Measurements from ENCODE around the gene PACRG.

Gene PACRG

GRCh38 chr6:163031931-163032330, 304.2 kb downstream of the PACRG start:
- ChIA-PET CTCF (no interaction called here), POLR2A (no interaction called here)
- DNase-seq (ENCODE audit: low read depth, low spot score), result no peak
- H3K4me3 ChIP-seq (ENCODE audit: low read depth, low read length), result no peak overlapping the region
- no peak for TF ChIP-seq CTCF (IDR thresholded peaks at IDR 0.05; ENCODE audit: insufficient read depth, low read length, missing control alignments)

- no peak for DNase-seq (ENCODE audit: low read depth, low spot score)
- POLR2A ChIA-PET, result no interaction called here
- CTCF ChIA-PET, result no interaction called here
- no peak for TF ChIP-seq CTCF (IDR thresholded peaks at IDR 0.05; ENCODE audit: insufficient read depth, low read length, missing control alignments)
- H3K4me3 ChIP-seq (ENCODE audit: low read depth, low read length), result no peak overlapping the region
These were observed 308.4 kb downstream of the PACRG start for GRCh38 chr6:163036160-163036645.

- ChIA-PET POLR2A (no interaction called here), CTCF (no interaction called here)
- no peak for TF ChIP-seq CTCF (IDR thresholded peaks at IDR 0.05; ENCODE audit: insufficient read depth, low read length, missing control alignments)
- no peak for DNase-seq (ENCODE audit: low read depth, low spot score)
- H3K4me3 ChIP-seq (ENCODE audit: low read depth, low read length), result no peak overlapping the region
These were observed 310.5 kb downstream of the PACRG start for GRCh38 chr6:163038317-163038716.

GRCh38 chr6:163048345-163048744, 320.6 kb downstream of the PACRG start:
- no peak for TF ChIP-seq CTCF (IDR thresholded peaks at IDR 0.05; ENCODE audit: insufficient read depth, low read length, missing control alignments)
- CTCF ChIA-PET, result no interaction called here

GRCh38 chr6:163053667-163054344, 326.0 kb downstream of the PACRG start:
- POLR2A ChIA-PET, result no interaction called here
- no peak for DNase-seq (ENCODE audit: low read depth, low spot score)
- H3K4me3 ChIP-seq (ENCODE audit: low read depth, low read length), result no peak overlapping the region
- no peak for TF ChIP-seq CTCF (IDR thresholded peaks at IDR 0.05; ENCODE audit: insufficient read depth, low read length, missing control alignments)
- CTCF ChIA-PET, result no interaction called here

More at GRCh38 chr6:163048345-163048744, 320.6 kb downstream of the PACRG start:
- DNase-seq (ENCODE audit: low read depth, low spot score), result no peak
- H3K4me3 ChIP-seq (ENCODE audit: low read depth, low read length), result no peak overlapping the region
- POLR2A ChIA-PET, result no interaction called here

- ChIA-PET CTCF (no interaction called here), POLR2A (no interaction called here)
- DNase-seq (ENCODE audit: low read depth, low spot score), result no peak
These were observed 326.9 kb downstream of the PACRG start for GRCh38 chr6:163054641-163055040.

More at GRCh38 chr6:163054641-163055040, 326.9 kb downstream of the PACRG start:
- no peak for TF ChIP-seq CTCF (IDR thresholded peaks at IDR 0.05; ENCODE audit: insufficient read depth, low read length, missing control alignments)
- no peak overlapping the region for H3K4me3 ChIP-seq (ENCODE audit: low read depth, low read length)

All from AG04449 (cell line).